Adrenal gland (tissue), 12 donors: Measurements from ENCODE around the gene NDC80. TPM values are rescaled to one million over a fixed set of nuclear protein-coding genes. Genes with fewer than 3 reads are reported as not detected.
"Not testable (repeated sequence)": the region's sequence is repeated elsewhere in the genome, so short reads cannot be mapped to it uniquely, and the experiment has no call there.

Experiments used
- DNase-seq, 7 donors: peaks; one replicate each; pipeline ENCODE4 v3.0.0-alpha.2; 2019 to 2020
- H3K27ac ChIP-seq, 5 donors: fragments of 200-600 bp; sonication (generic) in 4 of 5; 1 replicate in 3 of 5; 2 replicates in 2 of 5; pipeline versions ENCODE4 v1.5.1 to v1.8.0; 2016 to 2020; ENCODE audit warnings: mild to moderate bottlenecking in 1 of 5
- H3K27me3 ChIP-seq: fragments of 200-600 bp; 2 replicates; pipeline ENCODE4 v1.8.0; 2021
- H3K36me3 ChIP-seq, 2 donors: fragments of 200-600 bp; replicated peaks in 1 of 2; 1 replicate in 1 of 2; 2 replicates in 1 of 2; pipeline versions ENCODE4 v1.5.1 to v1.8.0; 2018 to 2022
- H3K4me1 ChIP-seq, 2 donors: fragments of 200-600 bp; replicated peaks in 1 of 2; 1 replicate in 1 of 2; 2 replicates in 1 of 2; pipeline versions ENCODE4 v1.5.1 to v1.8.0; 2018 to 2021
- H3K4me3 ChIP-seq, 4 donors: fragments of 200-600 bp; sonication (generic) in 3 of 4; one replicate each; pipeline ENCODE4 v1.5.1; 2016 to 2018
- H3K9me3 ChIP-seq, 3 donors: fragments of 200-600 bp; sonication (generic) in 1 of 3; replicated peaks in 1 of 3; 1 replicate in 2 of 3; 2 replicates in 1 of 3; pipeline versions ENCODE4 v1.5.1 to v1.8.0; 2016 to 2021
- POLR2A ChIP-seq, 2 donors: fragments of 450-650 bp; IDR thresholded peaks; one replicate each; pipeline ENCODE4 v1.6.1; 2017; ENCODE audit warnings: antibody characterized with exemption in 2 of 2, mild to moderate bottlenecking in 2 of 2, moderate library complexity in 1 of 2
- WGBS, 4 donors: extraction: QIAGEN DNeasy Blood & Tissue Kit in 2 of 4; methylation state at CpG; one replicate each; pipeline versions ENCODE4 v1.1.5 to v1.1.7; 2013 to 2017; 5-methylcytosine and 5-hydroxymethylcytosine counted together
- intact Hi-C, 2 donors: fragments of 100-400 bp; cut with DNase I; formaldehyde crosslinking; loops; one replicate each; pipeline versions ENCODE4 v1.14.1 to v1.15.0; 2022 to 2023
- polyA plus RNA-seq, 3 donors: library from polyadenylated mRNA; stranded (reverse); fragments of 200-250 nt in 2 of 3; fragments of 350-450 nt in 1 of 3; fragmentation: Illumina TruSeq in 1 of 3; extraction: RNeasy Lipid Tissue Mini Kit (QIAGEN cat#74804) in 1 of 3; gene quantifications; one replicate each; pipeline ENCODE4 v1.2.3, GENCODE V29; 2013 to 2014
- total RNA-seq, 9 donors: library from RNA; depleted of rRNA in 4 of 9; stranded (reverse); fragments of >200 nt in 4 of 9; fragments of 120-200 nt in 1 of 9; fragmentation: NEBNext Ultra II Directional in 1 of 9; extraction: Animal tissue kit (Norgen Biotek cat#: 25700) in 1 of 9; gene quantifications; one replicate each; pipeline versions ENCODE4 v1.1.0 to v1.2.4, GENCODE V29; 2013 to 2023
- TF ChIP-seq, protein P1 (sequence below), 6 experiments: fragments of 450-650 bp in 4 of 6; fragments of 200-600 bp in 2 of 6; sonication (generic) in 1 of 6; IDR thresholded peaks; 1 replicate in 5 of 6; 2 replicates in 1 of 6; pipeline versions ENCODE4 v1.5.1 to v1.8.0; 2016 to 2021; ENCODE audit warnings: antibody characterized with exemption in 6 of 6, mild to moderate bottlenecking in 2 of 6, moderate library complexity in 1 of 6
- donor health status: healthy with polysubstance abuse.
- donor health status: Bipolar disorder and iron deficiency.
- donor health status: DM: yes; HTN: yes; CAD: no.
- donor health status: DM: no; HTN: no; CAD: no.
- donor health status: DM: no; HTN: no; CAD: no.
- donor health status: DM: yes; HTN: yes; CAD: no.

The NDC80 gene
- total and polyA plus RNA-seq, 12 donors: 0.35 to 15.4 (median 0.84) TPM; not detected in 1

- intact Hi-C loops: loop anchor here in 1 of 2 donors (10.0 kb wide), 1 partner anchor 81 kb away; the partner anchor contains the start of genes METTL4 and NDC80
These were observed 84.5 kb downstream of the NDC80 start for GRCh38 chr18:2655954-2656236.

GRCh38 chr18:2656237-2656980, 85.1 kb downstream of the NDC80 start:
- no peaks in the 10 kb centered on the region for H3K9me3 ChIP-seq
- H3K36me3 ChIP-seq: no peaks in the 10 kb centered on the region
- TF ChIP-seq, protein P1, sequence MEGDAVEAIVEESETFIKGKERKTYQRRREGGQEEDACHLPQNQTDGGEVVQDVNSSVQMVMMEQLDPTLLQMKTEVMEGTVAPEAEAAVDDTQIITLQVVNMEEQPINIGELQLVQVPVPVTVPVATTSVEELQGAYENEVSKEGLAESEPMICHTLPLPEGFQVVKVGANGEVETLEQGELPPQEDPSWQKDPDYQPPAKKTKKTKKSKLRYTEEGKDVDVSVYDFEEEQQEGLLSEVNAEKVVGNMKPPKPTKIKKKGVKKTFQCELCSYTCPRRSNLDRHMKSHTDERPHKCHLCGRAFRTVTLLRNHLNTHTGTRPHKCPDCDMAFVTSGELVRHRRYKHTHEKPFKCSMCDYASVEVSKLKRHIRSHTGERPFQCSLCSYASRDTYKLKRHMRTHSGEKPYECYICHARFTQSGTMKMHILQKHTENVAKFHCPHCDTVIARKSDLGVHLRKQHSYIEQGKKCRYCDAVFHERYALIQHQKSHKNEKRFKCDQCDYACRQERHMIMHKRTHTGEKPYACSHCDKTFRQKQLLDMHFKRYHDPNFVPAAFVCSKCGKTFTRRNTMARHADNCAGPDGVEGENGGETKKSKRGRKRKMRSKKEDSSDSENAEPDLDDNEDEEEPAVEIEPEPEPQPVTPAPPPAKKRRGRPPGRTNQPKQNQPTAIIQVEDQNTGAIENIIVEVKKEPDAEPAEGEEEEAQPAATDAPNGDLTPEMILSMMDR (IDR thresholded peaks at IDR 0.05): no peak
- no peak for TF ChIP-seq POLR2A (IDR thresholded peaks at IDR 0.05)
- intact Hi-C loops: loop anchor here in 1 of 2 donors (10.0 kb wide), 1 partner anchor 82 kb away; the partner anchor contains the start of genes METTL4 and NDC80
- peak; percentile 55 to 73 (median 67) for DNase-seq
- WGBS, 4 donors: 0 to 1% (median 0%) methylated on average over 26 to 49 of the region's 49 CpGs
- H3K27me3 ChIP-seq: no peaks in the 10 kb centered on the region
- H3K4me1 ChIP-seq: peaks cover 17 to 40% of the 10 kb centered on the region in 2 donors
- peak overlapping the region; percentile 67 to 99 (median 90) for H3K4me3 ChIP-seq
- peak overlapping the region; percentile 94 to 98 (median 96) for H3K27ac ChIP-seq

More at GRCh38 chr18:2655954-2656236, 84.5 kb downstream of the NDC80 start:
- H3K9me3 ChIP-seq: no peaks in the 10 kb centered on the region
- peak overlapping the region; percentile 94 to 98 (median 96) for H3K27ac ChIP-seq
- no peaks in the 10 kb centered on the region for H3K36me3 ChIP-seq
- H3K4me3 ChIP-seq: peak overlapping the region; percentile 67 to 99 (median 90)
- no peaks in the 10 kb centered on the region for H3K27me3 ChIP-seq
- DNase-seq: no peak
- TF ChIP-seq POLR2A (IDR thresholded peaks at IDR 0.05): no peak
- TF ChIP-seq, protein P1 (IDR thresholded peaks at IDR 0.05): no peak
- peaks cover 17 to 40% of the 10 kb centered on the region in 2 donors for H3K4me1 ChIP-seq
- WGBS, 4 donors: 0% methylated on average over 11 to 37 of the region's 37 CpGs

DNA sequence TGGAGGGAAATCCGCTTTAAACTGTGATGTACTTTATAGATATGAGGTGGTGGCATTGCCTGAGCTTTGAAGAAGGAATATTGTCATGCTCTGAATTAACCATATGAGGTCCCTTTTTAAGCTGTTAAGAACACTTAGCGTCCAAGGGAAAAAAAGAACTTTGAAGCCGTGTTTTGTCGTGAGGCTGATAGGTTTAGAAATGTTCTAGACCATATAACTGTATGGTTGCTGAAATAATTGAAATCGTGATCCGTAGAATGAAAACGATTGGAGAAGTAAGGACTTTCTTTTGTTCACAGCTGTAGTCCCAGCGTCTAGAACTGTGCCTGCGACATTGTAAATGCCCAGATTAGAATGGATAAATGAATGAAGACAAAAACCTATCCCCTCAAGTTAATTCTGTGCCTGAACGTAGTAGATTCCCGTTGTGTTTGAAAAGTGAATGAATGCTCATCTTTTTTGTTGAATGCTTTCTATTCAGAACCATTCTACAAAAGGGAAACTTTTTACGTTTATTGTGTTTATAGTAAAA, 85.7 kb downstream of the NDC80 start:
- Histone ChIP-seq H3K9me3 (no peaks in the 10 kb centered on the region), H3K36me3 (no peaks in the 10 kb centered on the region), H3K27me3 (no peaks in the 10 kb centered on the region), H3K4me3 (peak overlapping the region in 3 of 4 donors; percentile 87 to 99 (median 94)), H3K27ac (peak overlapping the region in 4 of 5 donors; percentile 96 to 98 (median 96)), H3K4me1 (peaks cover 17 to 40% of the 10 kb centered on the region in 2 donors)
- intact Hi-C loops: loop anchor here in 1 of 2 donors (10.0 kb wide), 1 partner anchor 82 kb away; the partner anchor contains the start of genes METTL4 and NDC80
- no peak for TF ChIP-seq POLR2A (IDR thresholded peaks at IDR 0.05)
- TF ChIP-seq, protein P1 (IDR thresholded peaks at IDR 0.05): no peak
- WGBS, 4 donors: 6 to 14% (median 10%) methylated on average over 12 of the region's 12 CpGs
- DNase-seq: no peak

GRCh38 chr18:2657788-2658458, 86.6 kb downstream of the NDC80 start:
- no peak for TF ChIP-seq POLR2A (IDR thresholded peaks at IDR 0.05)
- TF ChIP-seq, protein P1 (IDR thresholded peaks at IDR 0.05): no peak
- no peak overlapping the region for H3K27ac ChIP-seq
- H3K4me1 ChIP-seq: peaks cover 17 to 43% of the 10 kb centered on the region in 2 donors

DNA sequence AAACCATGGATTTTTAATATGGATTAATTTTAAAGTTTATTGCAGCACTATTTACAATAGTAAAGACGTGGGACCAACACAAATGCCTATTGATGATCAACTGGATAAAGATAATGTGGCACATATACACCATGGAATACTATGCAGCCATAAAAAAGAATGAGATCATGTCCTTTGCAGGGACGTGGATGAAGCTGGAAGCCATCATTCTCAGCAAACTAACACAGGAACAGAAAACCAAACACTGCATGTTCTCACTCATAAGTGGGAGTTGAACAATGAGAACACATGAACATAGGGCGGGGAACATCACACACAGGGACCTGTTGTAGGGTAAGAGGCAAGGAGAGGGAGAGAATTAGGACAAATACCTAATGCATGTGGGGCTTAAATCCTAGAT, 89.5 kb downstream of the NDC80 start:
- H3K4me3 ChIP-seq, intact Hi-C loops, H3K9me3 ChIP-seq, H3K27me3 ChIP-seq, H3K36me3 ChIP-seq, H3K27ac ChIP-seq, DNase-seq: not testable (repeated sequence)
- peaks cover 17 to 34% of the 10 kb centered on the region in 2 donors for H3K4me1 ChIP-seq
- WGBS, 4 donors: 90 to 98% (median 95%) methylated on average over 3 of the region's 3 CpGs

More at GRCh38 chr18:2657788-2658458, 86.6 kb downstream of the NDC80 start:
- intact Hi-C loops: loop anchor here in 1 of 2 donors (10.0 kb wide), 1 partner anchor 83 kb away; the partner anchor contains the start of genes METTL4 and NDC80
- no peaks in the 10 kb centered on the region for H3K36me3 ChIP-seq
- no peaks in the 10 kb centered on the region for H3K9me3 ChIP-seq
- peak overlapping the region in 1 of 4 donors; percentile 94 for H3K4me3 ChIP-seq
- DNase-seq: no peak
- no peaks in the 10 kb centered on the region for H3K27me3 ChIP-seq
- WGBS, 4 donors: 57 to 66% (median 60%) methylated on average over 12 of the region's 12 CpGs

DNA sequence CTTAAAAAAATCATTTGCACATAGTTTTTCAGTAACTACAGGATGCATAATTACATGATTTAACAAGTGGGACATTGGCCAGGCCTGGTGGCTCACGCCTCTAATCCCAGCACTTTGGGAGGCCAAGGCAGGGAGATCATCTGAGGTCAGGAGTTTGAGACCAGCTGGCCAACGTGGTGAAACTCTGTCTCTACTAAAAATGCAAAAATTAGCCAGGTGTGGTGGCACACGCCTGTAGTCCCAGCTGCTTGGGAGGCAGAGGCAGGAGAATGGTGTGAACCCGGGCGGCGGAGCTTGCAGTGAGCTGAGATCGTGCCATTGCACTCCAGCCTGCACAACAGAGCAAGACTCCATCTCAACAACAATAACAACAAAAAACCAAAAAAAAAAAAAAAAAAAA, 90.9 kb downstream of the NDC80 start:
- H3K9me3 ChIP-seq, H3K27ac ChIP-seq, H3K4me3 ChIP-seq, DNase-seq, intact Hi-C loops, H3K36me3 ChIP-seq, H3K27me3 ChIP-seq: not testable (repeated sequence)
- H3K4me1 ChIP-seq: peaks cover 15 to 32% of the 10 kb centered on the region in 2 donors
- 90 to 93% (median 91%) methylated on average over 7 of the region's 7 CpGs for WGBS, 4 donors
